B cell (primary cell): ENCODE data around the gene USP14. TPM values are rescaled to one million over a fixed set of nuclear protein-coding genes. Genes with fewer than 3 reads are reported as not detected.

Source experiments
- ATAC-seq: fragments of 200-7000 bp; cut with Tn5 transposase; one replicate; pipeline ENCODE4 v1.10.0; 2021; ENCODE audit warnings: low read depth, mild to moderate bottlenecking, moderate number of reproducible peaks, moderate library complexity
- CTCF ChIA-PET: fragments of 350-600 bp; sonication (Branson Sonifier 250); formaldehyde crosslinking; loops from one replicate; lab custom pipeline; 2021; ENCODE audit warnings: antibody characterized with exemption, inconsistent platforms; lab: Charles Lee
- POLR2A ChIA-PET: fragments of 350-600 bp; sonication (Branson Sonifier 250); formaldehyde crosslinking; loops from one replicate; lab custom pipeline; 2021; ENCODE audit warnings: antibody characterized with exemption; lab: Charles Lee
- DNase-seq: peaks from one replicate; pipeline ENCODE4 v3.0.0; 2013
- H2AFZ ChIP-seq: 2 replicates; pipeline ENCODE4 v1.6.1; 2012; ENCODE audit warnings: mild to moderate bottlenecking, low read depth, low read length; ENCODE audit not compliant: insufficient read depth, poor library complexity, severe bottlenecking
- H3K27ac ChIP-seq, 2 donors: 1 replicate in 1 of 2; 2 replicates in 1 of 2; pipeline ENCODE4 v1.5.1; 2012 to 2013; ENCODE audit warnings: low read length in 2 of 2, mild to moderate bottlenecking in 2 of 2, moderate library complexity in 1 of 2
- H3K27me3 ChIP-seq, 4 experiments: fragments of 200-600 bp in 1 of 4; sonication (generic) in 1 of 4; replicated peaks in 1 of 4; 1 replicate in 2 of 4; 2 replicates in 2 of 4; pipeline versions ENCODE4 v1.6.1 to v1.7.0; 2013 to 2016; ENCODE audit warnings: low read length in 3 of 4, mild to moderate bottlenecking in 2 of 4, mixed read lengths in 1 of 4, moderate library complexity in 1 of 4; ENCODE audit not compliant: insufficient read depth in 4 of 4, control insufficient read depth in 3 of 4; ENCODE audit errors: control extremely low read depth in 1 of 4
- H3K36me3 ChIP-seq, 2 experiments: replicated peaks in 1 of 2; 1 replicate in 1 of 2; 2 replicates in 1 of 2; pipeline versions ENCODE4 v1.6.1 to v1.7.1; 2013; ENCODE audit warnings: low read length in 1 of 2; ENCODE audit not compliant: insufficient read depth in 2 of 2, control insufficient read depth in 1 of 2; ENCODE audit errors: control extremely low read depth in 1 of 2, extremely low read depth in 1 of 2
- H3K4me1 ChIP-seq, 2 donors: fragments of 200-600 bp in 1 of 2; sonication (generic) in 1 of 2; 1 replicate in 1 of 2; 2 replicates in 1 of 2; pipeline versions ENCODE4 v1.5.1 to v1.6.1; 2013 to 2017; ENCODE audit warnings: low read length in 2 of 2; ENCODE audit not compliant: control insufficient read depth in 2 of 2, insufficient read depth in 2 of 2
- H3K4me2 ChIP-seq: replicated peaks from 2 replicates; pipeline ENCODE3; 2012; ENCODE audit warnings: mild to moderate bottlenecking, low read depth, low read length; ENCODE audit not compliant: poor library complexity, severe bottlenecking
- H3K4me3 ChIP-seq, 5 experiments: fragments of 200-600 bp in 1 of 5; sonication (generic) in 1 of 5; 1 replicate in 3 of 5; 2 replicates in 2 of 5; pipeline versions ENCODE4 v1.5.1 to v1.7.0; 2011 to 2016; ENCODE audit warnings: low read length in 4 of 5, mild to moderate bottlenecking in 4 of 5, low read depth in 2 of 5, control low read depth in 1 of 5, moderate library complexity in 1 of 5; ENCODE audit not compliant: insufficient read depth in 1 of 5; ENCODE audit errors: control extremely low read depth in 1 of 5, extremely low read depth in 1 of 5
- H3K79me2 ChIP-seq: fragments of 200-600 bp; sonication (generic); one replicate; pipeline ENCODE4 v1.6.0; 2016; ENCODE audit warnings: low read length; ENCODE audit not compliant: control insufficient read depth, insufficient read depth
- H3K9ac ChIP-seq: fragments of 200-600 bp; sonication (generic); 2 replicates; pipeline ENCODE4 v1.6.1; 2017; ENCODE audit warnings: mild to moderate bottlenecking, low read length, moderate library complexity
- H3K9me3 ChIP-seq, 3 donors: one replicate each; pipeline versions ENCODE4 v1.6.1 to v1.7.1; 2013; ENCODE audit warnings: low read length in 2 of 3; ENCODE audit not compliant: control insufficient read depth in 2 of 3, insufficient read depth in 1 of 3; ENCODE audit errors: control extremely low read depth in 1 of 3
- H4K20me1 ChIP-seq: 2 replicates; pipeline ENCODE4 v1.6.0; 2012; ENCODE audit warnings: mild to moderate bottlenecking, low read length; ENCODE audit not compliant: insufficient read depth, control insufficient read depth, poor library complexity, severe bottlenecking
- H3K27ac Mint-ChIP-seq: one replicate; pipeline ENCODE4 v1.8.0; 2021; ENCODE audit warnings: mixed read lengths
- H3K27me3 Mint-ChIP-seq: one replicate; pipeline ENCODE4 v1.8.0; 2021; ENCODE audit warnings: mixed read lengths
- H3K4me1 Mint-ChIP-seq: one replicate; pipeline ENCODE4 v1.8.0; 2021; ENCODE audit warnings: mixed read lengths
- H3K4me3 Mint-ChIP-seq: one replicate; pipeline ENCODE4 v1.8.0; 2021; ENCODE audit warnings: mixed read lengths
- H3K9me3 Mint-ChIP-seq: one replicate; pipeline ENCODE4 v1.8.0; 2022; ENCODE audit warnings: mixed read lengths; ENCODE audit not compliant: insufficient read depth
- CTCF ChIP-seq: fragments of 200-600 bp; IDR thresholded peaks from one replicate; pipeline ENCODE4 v1.8.0; 2022; ENCODE audit warnings: antibody characterized with exemption, mild to moderate bottlenecking
- EZH2 ChIP-seq: IDR thresholded peaks from 2 replicates; pipeline ENCODE4 v1.6.1; 2012; ENCODE audit warnings: borderline replicate concordance, low read depth, mild to moderate bottlenecking, moderate library complexity, low read length; ENCODE audit not compliant: insufficient read depth, poor library complexity, severe bottlenecking
- WGBS: methylation state at CpG from one replicate; pipeline ENCODE4 v1.1.5; 2013; ENCODE audit warnings: missing lambda C conversion rate; ENCODE audit not compliant: insufficient coverage; 5-methylcytosine and 5-hydroxymethylcytosine counted together
- intact Hi-C: fragments of 100-400 bp; cut with micrococcal nuclease; formaldehyde crosslinking; loops from one replicate; pipeline ENCODE4 v1.10.0; 2022
- polyA plus RNA-seq: library from polyadenylated mRNA; depleted of rRNA; stranded (reverse); fragments of >200 nt; gene quantifications from 2 replicates; pipeline ENCODE4 v1.2.3, GENCODE V29; 2012
- total RNA-seq, 2 donors: library from RNA; stranded (reverse); fragments of 120-200 nt in 1 of 2; gene quantifications; 1 replicate in 1 of 2; 2 replicates in 1 of 2; pipeline versions ENCODE4 v1.2.3 to v1.2.4, GENCODE V29; 2013 to 2022

The USP14 gene
- total and polyA plus RNA-seq, 2 donors (not counting 1 experiment from before 2014, with no cell fraction given): 6.0 to 38.9 TPM

- no peaks in the 10 kb centered on the region for H3K27me3 ChIP-seq
- Mint-ChIP-seq H3K27me3 (no peaks in the 10 kb centered on the region), H3K4me1 (peaks cover 3% of the 10 kb centered on the region), H3K4me3 (no peak overlapping the region), H3K9me3 (no peaks in the 10 kb centered on the region), H3K27ac (no peak overlapping the region)
- peaks cover 14% of the 10 kb centered on the region for H4K20me1 ChIP-seq
- no peaks in the 10 kb centered on the region for H3K9me3 ChIP-seq
- no peak overlapping the region for H3K4me3 ChIP-seq
- DNase-seq: no peak
- no peak for ATAC-seq
- intact Hi-C loops: no loop called here
- H3K4me2 ChIP-seq: no peak overlapping the region
- peaks cover 22% of the 10 kb centered on the region for H3K79me2 ChIP-seq
- ChIA-PET POLR2A (no interaction called here), CTCF (no interaction called here)
- H3K27ac ChIP-seq: no peak overlapping the region
- no peaks in the 10 kb centered on the region for H3K36me3 ChIP-seq
- 100% methylated on average over 1 of the region's 5 CpGs for WGBS
- no peak overlapping the region for H3K9ac ChIP-seq
- H2AFZ ChIP-seq: no peak overlapping the region
- no peaks in the 10 kb centered on the region for H3K4me1 ChIP-seq
- TF ChIP-seq EZH2: no peak
- TF ChIP-seq CTCF: no peak
Measured at GRCh38 chr18:189254-189653, 30.9 kb downstream of the USP14 start.

- H3K79me2 ChIP-seq: peaks cover 22% of the 10 kb centered on the region
- no peaks in the 10 kb centered on the region for H3K27me3 ChIP-seq
- no peak overlapping the region for H3K4me2 ChIP-seq
- no peak for TF ChIP-seq EZH2
- TF ChIP-seq CTCF: no peak
- H3K9me3 ChIP-seq: no peaks in the 10 kb centered on the region
- intact Hi-C loops: no loop called here
- no peak overlapping the region for H3K4me3 Mint-ChIP-seq
- peaks cover 8% of the 10 kb centered on the region for H4K20me1 ChIP-seq
- no peak overlapping the region for H2AFZ ChIP-seq
- no peaks in the 10 kb centered on the region for H3K27me3 Mint-ChIP-seq
- no peak overlapping the region for H3K27ac ChIP-seq
- peaks cover 0 to 9% of the 10 kb centered on the region in 2 experiments for H3K36me3 ChIP-seq
- no peak overlapping the region for H3K4me3 ChIP-seq
- WGBS: no CpG with 5 or more reads among the region's 1 CpG
- ChIA-PET CTCF (no interaction called here), POLR2A (no interaction called here)
- ATAC-seq (no peak), DNase-seq (no peak)
- H3K4me1 ChIP-seq: no peaks in the 10 kb centered on the region
- no peak overlapping the region for H3K27ac Mint-ChIP-seq
- no peak overlapping the region for H3K9ac ChIP-seq
- peaks cover 3% of the 10 kb centered on the region for H3K4me1 Mint-ChIP-seq
- no peaks in the 10 kb centered on the region for H3K9me3 Mint-ChIP-seq
Measured at GRCh38 chr18:191725-192124, 33.4 kb downstream of the USP14 start.
